ENCODE measurements around the gene SMAD3. TPM values are rescaled to one million over a fixed set of nuclear protein-coding genes. Genes with fewer than 3 reads are reported as not detected.

The SMAD3 gene
- total and polyA plus RNA-seq, 2 of the 8 experiments (the other 6 are each of a cell fraction or from before 2014, with no cell fraction given) = 10.1 to 12.4 TPM

DNA sequence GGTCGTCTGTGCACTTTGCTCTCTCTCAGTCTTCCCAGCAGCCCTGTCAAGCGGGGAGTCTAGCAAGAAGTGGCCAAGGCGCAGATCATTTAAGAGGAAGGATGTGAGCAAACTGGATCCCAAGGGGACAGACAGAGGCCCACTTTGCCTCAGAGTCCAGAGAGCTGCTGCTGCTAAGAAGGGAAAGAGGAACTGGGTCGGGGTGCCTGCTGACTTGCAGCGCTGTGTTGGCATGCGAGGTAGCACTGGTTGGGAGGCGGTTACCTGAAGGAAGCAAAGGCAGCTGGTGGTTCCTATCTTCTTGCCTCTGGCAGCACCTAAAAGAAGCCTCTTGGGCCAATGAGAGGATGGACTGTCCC lies 28.1 kb downstream of the SMAD3 start (continued):
- TF ChIP-seq, protein P1, sequence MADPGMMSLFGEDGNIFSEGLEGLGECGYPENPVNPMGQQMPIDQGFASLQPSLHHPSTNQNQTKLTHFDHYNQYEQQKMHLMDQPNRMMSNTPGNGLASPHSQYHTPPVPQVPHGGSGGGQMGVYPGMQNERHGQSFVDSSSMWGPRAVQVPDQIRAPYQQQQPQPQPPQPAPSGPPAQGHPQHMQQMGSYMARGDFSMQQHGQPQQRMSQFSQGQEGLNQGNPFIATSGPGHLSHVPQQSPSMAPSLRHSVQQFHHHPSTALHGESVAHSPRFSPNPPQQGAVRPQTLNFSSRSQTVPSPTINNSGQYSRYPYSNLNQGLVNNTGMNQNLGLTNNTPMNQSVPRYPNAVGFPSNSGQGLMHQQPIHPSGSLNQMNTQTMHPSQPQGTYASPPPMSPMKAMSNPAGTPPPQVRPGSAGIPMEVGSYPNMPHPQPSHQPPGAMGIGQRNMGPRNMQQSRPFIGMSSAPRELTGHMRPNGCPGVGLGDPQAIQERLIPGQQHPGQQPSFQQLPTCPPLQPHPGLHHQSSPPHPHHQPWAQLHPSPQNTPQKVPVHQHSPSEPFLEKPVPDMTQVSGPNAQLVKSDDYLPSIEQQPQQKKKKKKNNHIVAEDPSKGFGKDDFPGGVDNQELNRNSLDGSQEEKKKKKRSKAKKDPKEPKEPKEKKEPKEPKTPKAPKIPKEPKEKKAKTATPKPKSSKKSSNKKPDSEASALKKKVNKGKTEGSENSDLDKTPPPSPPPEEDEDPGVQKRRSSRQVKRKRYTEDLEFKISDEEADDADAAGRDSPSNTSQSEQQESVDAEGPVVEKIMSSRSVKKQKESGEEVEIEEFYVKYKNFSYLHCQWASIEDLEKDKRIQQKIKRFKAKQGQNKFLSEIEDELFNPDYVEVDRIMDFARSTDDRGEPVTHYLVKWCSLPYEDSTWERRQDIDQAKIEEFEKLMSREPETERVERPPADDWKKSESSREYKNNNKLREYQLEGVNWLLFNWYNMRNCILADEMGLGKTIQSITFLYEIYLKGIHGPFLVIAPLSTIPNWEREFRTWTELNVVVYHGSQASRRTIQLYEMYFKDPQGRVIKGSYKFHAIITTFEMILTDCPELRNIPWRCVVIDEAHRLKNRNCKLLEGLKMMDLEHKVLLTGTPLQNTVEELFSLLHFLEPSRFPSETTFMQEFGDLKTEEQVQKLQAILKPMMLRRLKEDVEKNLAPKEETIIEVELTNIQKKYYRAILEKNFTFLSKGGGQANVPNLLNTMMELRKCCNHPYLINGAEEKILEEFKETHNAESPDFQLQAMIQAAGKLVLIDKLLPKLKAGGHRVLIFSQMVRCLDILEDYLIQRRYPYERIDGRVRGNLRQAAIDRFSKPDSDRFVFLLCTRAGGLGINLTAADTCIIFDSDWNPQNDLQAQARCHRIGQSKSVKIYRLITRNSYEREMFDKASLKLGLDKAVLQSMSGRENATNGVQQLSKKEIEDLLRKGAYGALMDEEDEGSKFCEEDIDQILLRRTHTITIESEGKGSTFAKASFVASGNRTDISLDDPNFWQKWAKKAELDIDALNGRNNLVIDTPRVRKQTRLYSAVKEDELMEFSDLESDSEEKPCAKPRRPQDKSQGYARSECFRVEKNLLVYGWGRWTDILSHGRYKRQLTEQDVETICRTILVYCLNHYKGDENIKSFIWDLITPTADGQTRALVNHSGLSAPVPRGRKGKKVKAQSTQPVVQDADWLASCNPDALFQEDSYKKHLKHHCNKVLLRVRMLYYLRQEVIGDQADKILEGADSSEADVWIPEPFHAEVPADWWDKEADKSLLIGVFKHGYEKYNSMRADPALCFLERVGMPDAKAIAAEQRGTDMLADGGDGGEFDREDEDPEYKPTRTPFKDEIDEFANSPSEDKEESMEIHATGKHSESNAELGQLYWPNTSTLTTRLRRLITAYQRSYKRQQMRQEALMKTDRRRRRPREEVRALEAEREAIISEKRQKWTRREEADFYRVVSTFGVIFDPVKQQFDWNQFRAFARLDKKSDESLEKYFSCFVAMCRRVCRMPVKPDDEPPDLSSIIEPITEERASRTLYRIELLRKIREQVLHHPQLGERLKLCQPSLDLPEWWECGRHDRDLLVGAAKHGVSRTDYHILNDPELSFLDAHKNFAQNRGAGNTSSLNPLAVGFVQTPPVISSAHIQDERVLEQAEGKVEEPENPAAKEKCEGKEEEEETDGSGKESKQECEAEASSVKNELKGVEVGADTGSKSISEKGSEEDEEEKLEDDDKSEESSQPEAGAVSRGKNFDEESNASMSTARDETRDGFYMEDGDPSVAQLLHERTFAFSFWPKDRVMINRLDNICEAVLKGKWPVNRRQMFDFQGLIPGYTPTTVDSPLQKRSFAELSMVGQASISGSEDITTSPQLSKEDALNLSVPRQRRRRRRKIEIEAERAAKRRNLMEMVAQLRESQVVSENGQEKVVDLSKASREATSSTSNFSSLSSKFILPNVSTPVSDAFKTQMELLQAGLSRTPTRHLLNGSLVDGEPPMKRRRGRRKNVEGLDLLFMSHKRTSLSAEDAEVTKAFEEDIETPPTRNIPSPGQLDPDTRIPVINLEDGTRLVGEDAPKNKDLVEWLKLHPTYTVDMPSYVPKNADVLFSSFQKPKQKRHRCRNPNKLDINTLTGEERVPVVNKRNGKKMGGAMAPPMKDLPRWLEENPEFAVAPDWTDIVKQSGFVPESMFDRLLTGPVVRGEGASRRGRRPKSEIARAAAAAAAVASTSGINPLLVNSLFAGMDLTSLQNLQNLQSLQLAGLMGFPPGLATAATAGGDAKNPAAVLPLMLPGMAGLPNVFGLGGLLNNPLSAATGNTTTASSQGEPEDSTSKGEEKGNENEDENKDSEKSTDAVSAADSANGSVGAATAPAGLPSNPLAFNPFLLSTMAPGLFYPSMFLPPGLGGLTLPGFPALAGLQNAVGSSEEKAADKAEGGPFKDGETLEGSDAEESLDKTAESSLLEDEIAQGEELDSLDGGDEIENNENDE (IDR thresholded peaks at IDR 0.05; ENCODE audit: insufficient replicate concordance, low read length) = no peak
- TF ChIP-seq CTBP2 (IDR thresholded peaks at IDR 0.05; ENCODE audit: borderline replicate concordance, insufficient read depth, insufficient read length, low read length) (no peak), RNF2 (IDR thresholded peaks at IDR 0.05; ENCODE audit: borderline replicate concordance, low read depth, low read length, missing control alignments, poor library complexity, severe bottlenecking) (no peak), EZH2 (IDR thresholded peaks at IDR 0.05; ENCODE audit: low read depth, low read length, severe bottlenecking) (no peak), BRCA1 (IDR thresholded peaks at IDR 0.05; ENCODE audit: low read depth, low read length) (no peak), EGR1 (IDR thresholded peaks at IDR 0.05; ENCODE audit: borderline replicate concordance, low read depth, low read length) (no peak), RBBP5 (IDR thresholded peaks at IDR 0.05; ENCODE audit: borderline replicate concordance, low read depth, low read length) (no peak), HDAC2 (IDR thresholded peaks at IDR 0.05; ENCODE audit: borderline replicate concordance in 1 of 2, low read depth in 2 of 2, low read length in 2 of 2) (no peak), NRF1 (IDR thresholded peaks at IDR 0.05; ENCODE audit: low read depth, low read length) (no peak)

Measured in H1 (cell line).